CD8-positive, alpha-beta memory T cell (primary cell): ENCODE data around the gene RNF34. TPM values are rescaled to one million over a fixed set of nuclear protein-coding genes. Genes with fewer than 3 reads are reported as not detected.

Experiments used
- CTCF ChIA-PET: fragments of 350-600 bp; sonication (Branson Sonifier 250); formaldehyde crosslinking; loops from one replicate; lab custom pipeline; 2021; ENCODE audit warnings: antibody characterized with exemption; lab: Charles Lee
- POLR2A ChIA-PET: fragments of 350-600 bp; sonication (Branson Sonifier 250); formaldehyde crosslinking; loops from one replicate; lab custom pipeline; 2021; ENCODE audit warnings: antibody characterized with exemption; lab: Charles Lee
- DNase-seq, 5 donors: peaks; one replicate each; pipeline versions ENCODE4 v3.0.0 to v3.0.0-alpha.2; 2020 to 2022; ENCODE audit warnings: mixed read lengths in 1 of 5
- H3K27ac ChIP-seq: one replicate; pipeline ENCODE4 v1.7.0; 2013; ENCODE audit warnings: low read depth, mild to moderate bottlenecking, low read length, moderate library complexity
- H3K27me3 ChIP-seq: 2 replicates; pipeline ENCODE4 v1.7.0; 2013; ENCODE audit warnings: low read length, mild to moderate bottlenecking; ENCODE audit not compliant: insufficient read depth, poor library complexity, severe bottlenecking
- H3K36me3 ChIP-seq: 2 replicates; pipeline ENCODE4 v1.7.0; 2013; ENCODE audit warnings: mild to moderate bottlenecking, low read length, moderate library complexity; ENCODE audit not compliant: insufficient read depth
- H3K4me1 ChIP-seq: 2 replicates; pipeline ENCODE4 v1.7.0; 2013; ENCODE audit warnings: mild to moderate bottlenecking, low read length, moderate library complexity; ENCODE audit not compliant: insufficient read depth
- H3K4me3 ChIP-seq: 2 replicates; pipeline ENCODE4 v1.7.0; 2013; ENCODE audit warnings: mild to moderate bottlenecking, low read length
- H3K9me3 ChIP-seq: 2 replicates; pipeline ENCODE4 v1.7.0; 2013; ENCODE audit warnings: mild to moderate bottlenecking, low read length
- H3K27ac Mint-ChIP-seq, 8 donors: one replicate each; pipeline ENCODE4 v1.8.0; 2020 to 2021; ENCODE audit warnings: mixed read lengths in 8 of 8, mild to moderate bottlenecking in 6 of 8, inconsistent platforms in 3 of 8, moderate library complexity in 3 of 8
- H3K27me3 Mint-ChIP-seq, 2 donors: one replicate each; pipeline ENCODE4 v1.8.0; 2020 to 2021; ENCODE audit warnings: mixed read lengths in 2 of 2, mild to moderate bottlenecking in 1 of 2, moderate library complexity in 1 of 2
- H3K36me3 Mint-ChIP-seq, 3 donors: one replicate each; pipeline ENCODE4 v1.8.0; 2020 to 2021; ENCODE audit warnings: mixed read lengths in 3 of 3, inconsistent platforms in 1 of 3, mild to moderate bottlenecking in 1 of 3
- H3K4me1 Mint-ChIP-seq, 3 donors: one replicate each; pipeline ENCODE4 v1.8.0; 2020 to 2021; ENCODE audit warnings: mixed read lengths in 3 of 3, inconsistent platforms in 1 of 3, mild to moderate bottlenecking in 1 of 3
- H3K4me3 Mint-ChIP-seq, 7 donors: one replicate each; pipeline ENCODE4 v1.8.0; 2020 to 2021; ENCODE audit warnings: mixed read lengths in 7 of 7, mild to moderate bottlenecking in 6 of 7, moderate library complexity in 4 of 7, inconsistent platforms in 2 of 7
- H3K9me3 Mint-ChIP-seq, 5 donors: one replicate each; pipeline ENCODE4 v1.8.0; 2020 to 2022; ENCODE audit warnings: mixed read lengths in 5 of 5, mild to moderate bottlenecking in 3 of 5, moderate library complexity in 2 of 5, inconsistent platforms in 1 of 5
- polyA plus RNA-seq: library from polyadenylated mRNA; unstranded; fragments of 300-500 nt; fragmentation: Illumina TruSeq; gene quantifications from one replicate; pipeline ENCODE4 v1.2.3, GENCODE V29; 2021
- total RNA-seq, 2 experiments: library from RNA; stranded (reverse); gene quantifications; one replicate each; pipeline ENCODE4 v1.2.3, GENCODE V29; 2021

RNF34 gene
- total and polyA plus RNA-seq, 3 experiments from 2014 or later: 72.1 to 90.8 (median 85.5) TPM

DNA sequence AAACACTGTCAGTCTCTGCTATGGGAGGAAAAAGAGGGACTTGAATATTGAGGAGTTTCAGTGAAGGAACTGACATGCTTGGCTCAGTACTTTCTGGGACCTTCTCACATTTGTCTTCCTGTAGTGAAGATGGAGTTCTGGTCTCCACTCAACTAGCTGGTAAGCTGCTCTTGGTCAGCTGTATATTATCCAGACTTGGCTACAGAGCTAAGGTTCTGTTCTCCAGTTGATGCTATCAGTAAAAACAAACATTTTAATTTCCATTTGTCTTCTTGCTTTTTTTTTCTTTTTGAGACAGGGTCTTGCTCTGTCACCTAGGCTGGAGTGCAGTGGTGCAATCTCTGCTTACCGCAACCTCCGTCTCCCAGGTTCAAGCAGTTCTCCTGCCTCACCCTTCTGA, 5.3 kb downstream of the RNF34 start:
- H3K27ac ChIP-seq: no peak overlapping the region
- Mint-ChIP-seq H3K36me3 (peaks cover 0 to 67% (median 16%) of the 10 kb centered on the region in 3 donors), H3K9me3 (no peaks in the 10 kb centered on the region), H3K4me3 (no peak overlapping the region), H3K27me3 (no peaks in the 10 kb centered on the region), H3K4me1 (peaks cover 43 to 74% (median 56%) of the 10 kb centered on the region in 3 donors), H3K27ac (peak overlapping the region in 3 of 8 donors; percentile 5 to 50 (median 10))
- H3K4me1 ChIP-seq: peaks cover 25% of the 10 kb centered on the region
- CTCF ChIA-PET: interaction anchor here (1.5 kb wide), 1 partner anchor 11 kb away, joined by 5 read pairs; no protein-coding TSS in a partner anchor
- no peaks in the 10 kb centered on the region for H3K9me3 ChIP-seq
- no peak overlapping the region for H3K4me3 ChIP-seq
- H3K27me3 ChIP-seq: no peaks in the 10 kb centered on the region
- POLR2A ChIA-PET: no interaction called here
- H3K36me3 ChIP-seq: peaks cover 26% of the 10 kb centered on the region
- DNase-seq: no peak

GRCh38 chr12:121413917-121414316, 14.0 kb downstream of the RNF34 start:
- ChIA-PET POLR2A (interaction anchor here (0.6 kb wide), 2 partner anchors 13 to 366 kb away, joined by 3 to 8 read pairs; no protein-coding TSS in a partner anchor), CTCF (no interaction called here)
- Histone ChIP-seq H3K27ac (no peak overlapping the region), H3K27me3 (no peaks in the 10 kb centered on the region), H3K36me3 (peaks cover 22% of the 10 kb centered on the region), H3K4me3 (no peak overlapping the region), H3K9me3 (no peaks in the 10 kb centered on the region), H3K4me1 (no peaks in the 10 kb centered on the region)
- no peak for DNase-seq
- Mint-ChIP-seq H3K36me3 (peaks cover 4 to 61% (median 5%) of the 10 kb centered on the region in 3 donors), H3K4me1 (peaks cover 24 to 54% (median 39%) of the 10 kb centered on the region in 3 donors), H3K27ac (peak overlapping the region in 1 of 8 donors; percentile 42), H3K4me3 (no peak overlapping the region), H3K27me3 (no peaks in the 10 kb centered on the region), H3K9me3 (no peaks in the 10 kb centered on the region)

GRCh38 chr12:121417847-121418246, 17.9 kb downstream of the RNF34 start:
- ChIA-PET CTCF (no interaction called here), POLR2A (no interaction called here)
- no peak for DNase-seq
- H3K4me1 Mint-ChIP-seq: peaks cover 21 to 47% (median 38%) of the 10 kb centered on the region in 3 donors
- no peaks in the 10 kb centered on the region for H3K9me3 ChIP-seq
- H3K4me3 Mint-ChIP-seq: no peak overlapping the region
- peaks cover 5 to 82% (median 18%) of the 10 kb centered on the region in 3 donors for H3K36me3 Mint-ChIP-seq
- no peak overlapping the region for H3K4me3 ChIP-seq
- no peaks in the 10 kb centered on the region for H3K9me3 Mint-ChIP-seq
- H3K27ac ChIP-seq: no peak overlapping the region
- no peaks in the 10 kb centered on the region for H3K4me1 ChIP-seq
- peaks cover 47% of the 10 kb centered on the region for H3K36me3 ChIP-seq
- no peaks in the 10 kb centered on the region for H3K27me3 ChIP-seq
- H3K27ac Mint-ChIP-seq: peak overlapping the region in 1 of 8 donors; percentile 75
- H3K27me3 Mint-ChIP-seq: no peaks in the 10 kb centered on the region

DNA sequence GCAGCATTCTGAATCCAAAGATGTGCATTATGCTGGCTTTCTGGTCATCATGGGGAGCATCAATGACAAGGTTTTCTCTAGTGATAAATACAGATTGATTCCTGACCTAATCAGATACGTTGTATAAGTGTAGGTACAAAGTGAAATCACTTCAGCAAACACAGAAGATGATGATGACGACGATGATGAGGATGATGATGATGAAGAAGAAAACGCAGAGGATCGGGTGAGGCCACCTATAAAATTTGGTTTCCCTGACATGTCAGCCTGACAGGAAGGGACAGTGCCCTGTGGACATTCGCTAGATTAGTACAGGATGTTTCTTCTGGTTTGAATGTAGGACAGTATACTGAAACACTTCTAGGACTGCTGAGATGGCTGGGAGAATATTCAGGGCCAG, 20.2 kb downstream of the RNF34 start:
- Mint-ChIP-seq H3K4me1 (peaks cover 16 to 38% (median 27%) of the 10 kb centered on the region in 3 donors), H3K9me3 (no peaks in the 10 kb centered on the region), H3K36me3 (peaks cover 5 to 94% (median 20%) of the 10 kb centered on the region in 3 donors), H3K4me3 (no peak overlapping the region), H3K27ac (peak overlapping the region in 6 of 8 donors; percentile 13 to 89 (median 24)), H3K27me3 (no peaks in the 10 kb centered on the region)
- no peak overlapping the region for H3K4me3 ChIP-seq
- peaks cover 70% of the 10 kb centered on the region for H3K36me3 ChIP-seq
- H3K27ac ChIP-seq: no peak overlapping the region
- no peaks in the 10 kb centered on the region for H3K27me3 ChIP-seq
- no peaks in the 10 kb centered on the region for H3K9me3 ChIP-seq
- no peak for DNase-seq
- CTCF ChIA-PET: no interaction called here
- POLR2A ChIA-PET: no interaction called here
- no peaks in the 10 kb centered on the region for H3K4me1 ChIP-seq

DNA sequence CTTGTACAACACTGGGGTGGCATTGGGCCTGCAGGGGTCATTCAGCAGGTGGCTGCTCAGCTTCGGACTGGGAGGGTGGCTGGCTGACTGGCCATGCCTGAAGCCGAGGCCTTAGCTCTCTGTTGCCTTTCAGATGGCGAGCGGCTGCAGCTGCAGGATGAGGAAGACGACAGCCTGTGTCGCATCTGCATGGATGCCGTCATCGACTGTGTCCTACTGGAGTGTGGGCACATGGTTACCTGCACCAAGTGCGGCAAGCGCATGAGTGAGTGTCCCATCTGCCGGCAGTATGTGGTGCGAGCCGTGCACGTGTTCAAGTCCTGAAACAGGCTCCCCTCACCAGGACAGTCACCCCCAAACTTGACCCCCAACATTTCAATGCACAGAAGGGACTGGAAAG, 23.3 kb downstream of the RNF34 start:
- Histone ChIP-seq H3K4me3 (no peak overlapping the region), H3K27ac (peak overlapping the region; percentile 2), H3K4me1 (no peaks in the 10 kb centered on the region), H3K9me3 (no peaks in the 10 kb centered on the region), H3K36me3 (peaks cover 77% of the 10 kb centered on the region), H3K27me3 (no peaks in the 10 kb centered on the region)
- H3K9me3 Mint-ChIP-seq: no peaks in the 10 kb centered on the region
- CTCF ChIA-PET: interaction anchor here (1.5 kb wide), 1 partner anchor 20 kb away, joined by 4 read pairs; no protein-coding TSS in a partner anchor
- H3K27me3 Mint-ChIP-seq: no peaks in the 10 kb centered on the region
- H3K4me3 Mint-ChIP-seq: no peak overlapping the region
- H3K27ac Mint-ChIP-seq: peak overlapping the region in 1 of 8 donors; percentile 63
- no peak for DNase-seq
- peaks cover 4 to 13% (median 10%) of the 10 kb centered on the region in 3 donors for H3K4me1 Mint-ChIP-seq
- H3K36me3 Mint-ChIP-seq: peaks cover 0 to 93% (median 16%) of the 10 kb centered on the region in 3 donors
- POLR2A ChIA-PET: no interaction called here

- H3K4me3 Mint-ChIP-seq: no peak overlapping the region
- no peaks in the 10 kb centered on the region for H3K9me3 ChIP-seq
- H3K36me3 ChIP-seq: peaks cover 82% of the 10 kb centered on the region
- peak overlapping the region in 2 of 8 donors; percentile 12 to 66 for H3K27ac Mint-ChIP-seq
- H3K27ac ChIP-seq: peak overlapping the region; percentile 2
- no peaks in the 10 kb centered on the region for H3K27me3 ChIP-seq
- POLR2A ChIA-PET: no interaction called here
- H3K27me3 Mint-ChIP-seq: no peaks in the 10 kb centered on the region
- peaks cover 4 to 13% (median 8%) of the 10 kb centered on the region in 3 donors for H3K4me1 Mint-ChIP-seq
- no peaks in the 10 kb centered on the region for H3K9me3 Mint-ChIP-seq
- CTCF ChIA-PET: interaction anchor here (1.1 to 2.8 kb wide), 3 partner anchors 19 to 259 kb away, joined by 3 to 12 read pairs (median 4); no protein-coding TSS in a partner anchor
- DNase-seq: no peak
- no peaks in the 10 kb centered on the region for H3K4me1 ChIP-seq
- H3K36me3 Mint-ChIP-seq: peaks cover 0 to 93% (median 18%) of the 10 kb centered on the region in 3 donors
- H3K4me3 ChIP-seq: no peak overlapping the region
These were observed 24.0 kb downstream of the RNF34 start for GRCh38 chr12:121423682-121424623.

- no peak overlapping the region for H3K27ac Mint-ChIP-seq
- ChIA-PET POLR2A (no interaction called here), CTCF (interaction anchor here (0.9 to 2.8 kb wide), 3 partner anchors 8 to 258 kb away, joined by 3 to 12 read pairs (median 5); no protein-coding TSS in a partner anchor)
- Histone ChIP-seq H3K4me1 (no peaks in the 10 kb centered on the region), H3K27me3 (no peaks in the 10 kb centered on the region), H3K27ac (no peak overlapping the region), H3K36me3 (peaks cover 82% of the 10 kb centered on the region), H3K9me3 (no peaks in the 10 kb centered on the region), H3K4me3 (no peak overlapping the region)
- H3K4me3 Mint-ChIP-seq: no peak overlapping the region
- peaks cover 4 to 13% (median 8%) of the 10 kb centered on the region in 3 donors for H3K4me1 Mint-ChIP-seq
- H3K27me3 Mint-ChIP-seq: no peaks in the 10 kb centered on the region
- no peaks in the 10 kb centered on the region for H3K9me3 Mint-ChIP-seq
- H3K36me3 Mint-ChIP-seq: peaks cover 0 to 93% (median 22%) of the 10 kb centered on the region in 3 donors
- no peak for DNase-seq
These were observed 24.7 kb downstream of the RNF34 start for GRCh38 chr12:121424624-121424975.
